UCSD-AML1 (cell line): ENCODE data around the gene NECAP2.

ENCODE experiments used
- DNase-seq: peaks from one replicate; lab custom pipeline; 2025; ENCODE audit not compliant: unreplicated experiment; lab: John Stamatoyannopoulos, UW

NECAP2 gene, protein sequence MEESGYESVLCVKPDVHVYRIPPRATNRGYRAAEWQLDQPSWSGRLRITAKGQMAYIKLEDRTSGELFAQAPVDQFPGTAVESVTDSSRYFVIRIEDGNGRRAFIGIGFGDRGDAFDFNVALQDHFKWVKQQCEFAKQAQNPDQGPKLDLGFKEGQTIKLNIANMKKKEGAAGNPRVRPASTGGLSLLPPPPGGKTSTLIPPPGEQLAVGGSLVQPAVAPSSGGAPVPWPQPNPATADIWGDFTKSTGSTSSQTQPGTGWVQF

DNA sequence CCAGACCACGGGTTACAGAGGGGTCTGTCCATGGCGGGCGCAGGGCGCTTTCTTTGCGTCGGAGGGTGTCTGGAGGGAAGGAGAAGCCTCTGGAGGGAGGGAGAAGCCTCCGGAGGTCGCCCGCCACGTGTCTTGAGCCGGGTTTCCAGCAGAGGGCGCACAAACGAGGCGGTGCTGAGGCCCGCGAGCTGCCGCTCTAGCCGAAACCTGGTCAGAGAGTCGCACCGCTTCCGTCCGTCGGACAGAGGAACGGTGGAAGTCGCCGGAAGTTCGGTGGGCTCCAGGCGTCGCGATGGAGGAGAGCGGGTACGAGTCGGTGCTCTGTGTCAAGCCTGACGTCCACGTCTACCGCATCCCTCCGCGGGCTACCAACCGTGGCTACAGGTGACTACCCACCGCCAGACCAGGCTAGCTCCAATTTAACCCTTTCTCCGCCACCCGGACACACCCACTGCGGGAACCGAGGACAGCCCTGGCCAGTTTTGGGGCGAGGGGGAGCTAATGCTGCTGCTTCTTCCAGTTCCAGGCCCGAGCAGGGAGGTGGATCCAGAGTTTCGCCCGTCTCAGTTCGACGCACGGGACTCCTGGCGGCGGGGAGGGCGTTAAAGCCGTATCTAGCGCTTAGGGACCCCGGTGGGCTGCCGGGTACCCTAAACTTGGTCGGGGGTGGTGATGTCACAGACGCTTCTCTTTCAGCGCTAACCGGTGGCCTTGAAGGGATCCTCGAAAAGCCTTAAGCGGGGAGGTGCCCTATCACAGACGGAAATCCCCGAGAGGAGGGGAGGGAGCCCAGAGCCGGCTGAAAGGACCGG is at the start of gene NECAP2:
Gene NECAP2 (plus strand): TSS at position 255 of the 812 bp plus-strand sequence. CDS start 38 bp downstream, at position 293.
- peak; percentile 94 for DNase-seq

DNA sequence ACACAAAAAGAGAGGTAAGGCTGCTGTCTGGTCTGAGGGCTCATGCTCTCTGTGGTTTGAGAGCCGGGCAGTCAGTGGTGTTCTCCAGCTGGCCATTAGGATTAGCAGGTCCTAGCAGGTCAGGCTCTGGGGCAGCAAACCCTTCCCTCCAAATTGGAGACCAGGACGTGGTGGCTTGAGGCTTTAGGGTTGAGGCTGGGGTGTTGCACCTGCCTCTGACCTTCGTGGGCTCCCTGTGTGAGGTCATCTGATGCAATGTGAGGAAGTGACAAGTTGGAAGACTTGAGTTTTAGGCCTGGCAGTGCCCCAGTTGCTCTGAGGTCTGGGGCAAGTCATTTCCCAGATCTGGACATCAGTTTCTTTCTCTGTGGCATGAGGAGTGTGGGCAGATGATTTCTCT is 49.1 kb upstream of the NECAP2 start:
- no peak for DNase-seq

DNA sequence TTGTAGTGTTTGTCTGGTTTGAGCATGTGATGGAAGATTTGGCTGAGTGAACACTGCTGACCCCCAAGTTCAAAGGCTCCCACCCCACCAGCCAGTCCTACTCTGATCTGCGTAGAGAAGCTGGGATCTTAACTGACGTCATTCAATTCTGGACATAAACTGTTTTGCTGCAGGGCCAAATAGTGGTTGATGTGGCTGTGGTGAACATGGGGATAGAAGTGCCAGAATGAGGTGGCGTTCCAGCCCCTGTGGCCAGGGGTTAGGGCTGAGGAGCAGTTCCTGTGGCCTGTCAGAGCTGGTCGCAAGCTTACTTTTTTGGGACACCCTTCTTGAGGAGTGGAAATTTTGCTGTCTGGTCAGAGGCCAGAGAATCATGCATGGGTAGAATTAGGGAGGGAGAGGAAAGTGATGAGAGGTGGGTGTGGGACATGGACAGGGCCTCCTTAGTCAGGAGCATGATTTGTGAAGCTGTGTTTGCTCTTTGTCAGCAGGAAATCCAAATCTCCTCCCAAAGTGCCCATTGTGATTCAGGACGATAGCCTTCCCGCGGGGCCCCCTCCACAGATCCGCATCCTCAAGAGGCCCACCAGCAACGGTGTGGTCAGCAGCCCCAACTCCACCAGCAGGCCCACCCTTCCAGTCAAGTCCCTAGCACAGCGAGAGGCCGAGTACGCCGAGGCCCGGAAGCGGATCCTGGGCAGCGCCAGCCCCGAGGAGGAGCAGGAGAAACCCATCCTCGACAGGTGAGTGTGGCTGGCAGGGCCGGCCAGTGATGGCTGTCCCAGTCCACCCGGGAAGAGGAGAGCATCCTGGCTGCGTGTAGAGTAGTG is 47.6 kb upstream of the NECAP2 start:
- DNase-seq = no peak

DNA sequence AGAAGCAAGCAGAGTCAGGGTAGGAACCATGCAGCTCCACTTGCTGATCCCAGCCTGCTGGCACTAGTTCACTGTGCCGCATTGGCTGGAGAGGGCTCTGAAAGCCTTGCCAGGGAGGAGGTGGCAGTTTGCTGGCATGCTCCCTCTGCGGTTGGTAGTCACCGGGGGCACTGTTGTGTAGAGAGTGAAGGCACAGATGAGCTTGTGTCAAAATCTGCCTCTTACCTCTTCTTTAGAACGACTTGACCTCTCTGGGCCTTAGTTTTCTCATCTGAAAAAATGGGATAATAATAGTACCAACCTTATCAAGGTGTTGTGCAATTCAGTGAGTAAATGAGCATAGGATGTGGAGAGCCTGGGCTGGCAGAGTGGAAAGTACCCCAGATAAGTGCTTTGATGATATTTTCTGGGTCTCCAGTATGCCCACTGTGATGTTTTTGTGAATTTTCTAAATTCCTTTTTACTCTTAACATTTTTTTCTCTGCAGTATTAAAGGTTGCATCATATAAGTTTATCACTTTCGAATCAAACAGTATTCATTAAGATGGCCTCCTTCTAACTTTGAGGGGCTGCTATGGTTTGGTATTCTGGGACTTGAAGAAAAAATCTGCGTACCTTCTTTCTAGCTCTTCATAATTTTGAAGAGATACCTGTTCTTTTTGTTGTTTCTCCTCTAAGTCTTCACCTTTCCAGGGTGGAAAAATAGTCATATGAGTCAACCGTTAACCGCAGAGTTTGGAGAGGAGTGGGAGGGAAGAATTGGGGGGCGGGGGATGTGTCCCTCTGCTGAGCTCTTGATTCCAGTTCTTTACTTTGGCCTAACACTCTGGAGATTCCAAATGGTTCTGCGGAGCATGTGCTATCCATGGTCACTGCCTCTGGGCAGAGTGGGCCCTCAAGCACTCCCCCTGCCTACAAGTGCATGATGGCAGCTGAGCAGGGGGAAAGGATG is 46.7 kb upstream of the NECAP2 start:
- no peak for DNase-seq

DNA sequence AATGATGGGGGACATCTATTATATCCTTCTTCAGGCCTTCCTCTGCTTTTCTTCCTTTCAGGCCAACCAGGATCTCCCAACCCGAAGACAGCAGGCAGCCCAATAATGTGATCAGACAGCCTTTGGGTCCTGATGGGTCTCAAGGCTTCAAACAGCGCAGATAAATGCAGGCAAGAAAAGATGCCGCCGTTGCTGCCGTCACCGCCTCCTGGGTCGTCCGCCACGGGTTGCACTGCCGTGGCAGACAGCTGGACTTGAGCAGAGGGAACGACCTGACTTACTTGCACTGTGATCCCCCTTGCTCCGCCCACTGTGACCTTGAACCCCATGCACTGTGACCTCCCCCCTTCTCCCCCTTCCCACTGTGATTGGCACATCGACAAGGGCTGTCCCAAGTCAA is 45.5 kb upstream of the NECAP2 start:
- DNase-seq = no peak

DNA sequence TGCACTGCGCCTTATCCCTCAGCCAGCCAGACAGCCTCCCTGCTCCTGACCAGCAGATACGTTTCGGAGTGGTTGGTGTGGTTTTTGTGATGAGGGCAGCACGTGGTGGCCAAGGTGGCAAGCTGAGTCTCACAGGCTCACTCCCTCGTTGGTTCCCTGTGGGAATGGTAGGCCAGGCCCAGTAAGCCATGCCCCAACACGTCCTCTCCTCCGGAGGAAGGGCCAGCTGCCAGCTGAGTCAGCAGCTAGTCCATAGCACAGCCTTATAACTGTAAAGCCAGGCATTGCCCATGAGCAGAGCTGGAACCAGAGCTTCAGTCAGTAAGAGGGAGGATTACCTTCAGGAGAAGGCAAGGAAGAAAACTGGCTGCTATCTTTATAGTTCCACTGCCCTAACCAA is 43.9 kb upstream of the NECAP2 start:
- DNase-seq = no peak

DNA sequence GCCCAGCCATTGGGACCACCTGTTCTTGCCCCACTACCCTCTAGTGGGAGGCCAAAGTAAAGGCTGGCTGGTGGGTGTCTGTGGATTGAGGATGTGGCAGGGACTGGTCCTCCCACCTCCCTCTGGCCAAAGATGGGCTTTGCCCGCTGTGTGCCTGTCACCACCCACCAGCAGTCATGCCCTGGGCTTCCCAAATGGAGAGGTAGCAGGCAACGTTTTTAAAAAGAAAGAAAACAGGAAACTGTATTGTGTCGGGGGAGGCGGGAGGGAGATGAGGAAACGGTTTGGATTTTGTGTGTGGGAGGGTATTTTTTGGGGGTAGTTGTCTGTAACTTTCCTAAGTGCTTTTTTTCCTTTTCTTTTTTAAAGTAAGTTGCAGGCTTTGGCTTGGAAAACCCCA is 43.4 kb upstream of the NECAP2 start:
- DNase-seq = no peak

DNA sequence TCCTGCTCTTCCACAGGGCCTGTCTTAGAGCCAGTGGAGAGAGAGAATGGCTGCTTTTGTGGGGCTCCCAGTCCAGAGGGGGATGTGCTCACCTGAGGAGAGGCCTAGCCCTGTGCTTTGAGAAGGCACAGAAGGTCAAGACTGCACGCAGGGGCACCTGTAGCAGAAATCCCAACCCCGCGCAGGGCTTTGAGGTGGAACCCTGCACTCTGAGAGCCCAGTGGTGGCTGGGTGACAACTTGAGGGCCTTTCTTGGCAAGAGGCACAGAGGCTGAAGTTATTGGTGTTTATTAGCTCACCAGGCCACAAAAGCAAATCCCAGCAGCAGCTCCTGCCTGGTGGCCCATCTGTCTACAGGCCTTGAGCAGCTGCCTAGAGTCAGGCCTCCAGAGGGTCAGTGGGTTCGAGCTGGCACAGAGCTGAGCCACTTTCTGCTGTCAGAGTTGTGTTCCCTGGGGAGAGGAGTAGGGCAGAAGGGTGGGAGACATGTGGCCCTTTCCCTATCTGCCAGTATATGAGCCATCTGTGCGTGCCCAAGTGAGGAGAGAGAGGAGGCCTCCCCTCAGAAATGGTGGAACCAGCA is 42.1 kb upstream of the NECAP2 start:
- no peak for DNase-seq

DNA sequence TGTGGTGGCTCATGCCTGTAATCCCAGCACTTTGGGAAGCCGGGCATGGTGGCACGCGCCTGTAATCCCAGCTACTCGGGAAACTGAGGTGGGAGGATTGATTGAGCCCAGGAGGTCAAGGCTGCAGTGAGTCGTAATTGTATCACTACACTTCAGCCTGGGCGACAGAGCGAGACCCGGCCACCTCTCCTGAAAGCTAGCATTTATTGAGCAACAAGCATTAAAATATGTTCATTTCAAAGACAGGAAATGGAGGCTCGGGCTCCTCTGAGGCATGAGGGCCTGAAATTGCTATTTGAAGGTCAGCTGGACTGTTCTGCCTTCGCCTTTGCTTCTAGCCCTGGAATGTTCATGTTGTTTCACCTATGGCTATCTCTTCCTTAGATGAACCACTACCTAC is 37.8 kb upstream of the NECAP2 start:
- no peak for DNase-seq

DNA sequence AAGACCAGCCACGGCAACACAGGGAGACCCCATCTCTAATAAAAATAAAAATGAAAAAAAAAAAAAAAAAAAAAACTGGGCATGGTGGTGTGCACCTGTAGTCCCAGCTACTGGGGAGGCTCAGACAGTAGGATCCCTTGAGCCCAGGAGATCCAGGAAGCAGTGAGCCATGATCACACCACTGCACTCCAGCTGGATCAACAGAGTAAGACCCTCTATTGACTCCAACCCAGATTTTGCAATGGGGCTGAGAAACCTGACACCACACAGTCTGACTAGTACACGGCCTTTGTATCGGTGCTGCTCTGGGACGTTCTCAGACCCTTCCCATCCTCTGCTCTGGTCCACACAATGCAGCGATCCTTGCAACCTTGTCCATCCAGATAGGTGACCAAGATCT is 35.1 kb upstream of the NECAP2 start:
- DNase-seq = no peak

DNA sequence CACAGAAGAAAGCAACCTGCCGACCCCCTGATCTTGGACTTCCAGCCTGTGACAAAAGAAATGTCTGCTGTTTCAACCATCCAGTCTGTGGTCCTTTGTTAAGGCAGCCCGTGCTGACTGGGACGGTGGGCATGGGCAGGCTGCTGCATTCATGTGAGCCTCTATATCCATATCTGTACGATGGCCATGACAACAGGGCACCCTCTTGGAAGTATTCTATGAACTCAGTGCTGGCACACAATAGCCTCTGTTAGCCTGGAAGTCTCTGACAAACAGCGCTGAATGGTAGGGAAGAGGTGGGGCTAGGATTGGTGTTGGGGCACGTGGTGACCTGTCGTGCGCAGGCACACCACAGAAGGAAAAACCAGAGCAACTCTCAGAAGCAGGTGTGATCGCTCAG is 33.7 kb upstream of the NECAP2 start:
- DNase-seq = no peak

DNA sequence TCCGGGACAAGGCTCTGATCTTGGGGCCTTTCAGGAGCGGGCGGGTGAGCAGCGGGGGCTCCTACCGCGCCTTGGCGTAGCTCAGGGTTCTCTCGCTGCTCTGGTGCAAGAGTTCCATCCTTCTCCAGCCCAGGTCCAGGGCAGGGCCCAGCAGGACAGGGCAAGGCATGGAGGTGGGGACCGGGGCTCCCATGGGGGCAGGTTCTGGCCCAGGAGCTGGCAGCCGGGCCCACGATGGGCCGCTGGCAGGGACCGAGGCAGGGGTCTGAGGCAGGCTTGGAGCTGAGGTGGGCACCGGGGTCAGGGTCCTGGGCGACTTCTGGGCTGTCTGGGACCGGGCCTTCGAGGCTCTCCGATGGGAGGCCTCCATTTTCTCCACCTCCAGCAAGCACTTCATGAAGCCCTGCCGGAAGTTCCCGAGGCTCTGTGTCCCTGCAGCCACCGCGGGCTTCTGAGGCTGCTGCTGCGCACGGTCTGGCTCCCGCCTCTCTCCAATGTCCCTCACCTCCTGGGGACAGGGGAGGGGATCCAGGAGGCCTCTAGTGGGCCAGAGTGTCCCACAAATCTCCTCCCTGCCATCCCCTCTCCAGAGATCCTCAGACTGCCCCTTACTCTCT is 30.9 kb upstream of the NECAP2 start:
- no peak for DNase-seq

DNA sequence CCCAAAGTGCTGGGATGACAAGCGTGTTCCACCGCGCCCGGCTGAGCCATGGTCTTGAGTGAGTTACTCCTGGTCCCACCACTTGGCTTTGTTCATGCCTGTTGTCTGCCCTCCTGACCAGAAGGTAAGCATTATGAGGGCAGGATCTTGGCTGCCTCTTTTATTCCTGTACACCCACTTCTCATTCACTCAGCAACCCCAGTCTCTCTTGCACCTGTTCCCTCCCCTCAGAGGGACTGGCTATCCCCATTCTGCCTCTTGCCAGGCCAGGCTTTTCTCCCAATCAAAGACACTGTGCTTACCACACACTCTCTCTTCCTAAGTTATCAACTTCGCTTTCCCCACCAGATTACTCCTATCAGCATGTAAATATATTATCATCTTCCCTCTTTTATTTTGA is 29.7 kb upstream of the NECAP2 start:
- no peak for DNase-seq

DNA sequence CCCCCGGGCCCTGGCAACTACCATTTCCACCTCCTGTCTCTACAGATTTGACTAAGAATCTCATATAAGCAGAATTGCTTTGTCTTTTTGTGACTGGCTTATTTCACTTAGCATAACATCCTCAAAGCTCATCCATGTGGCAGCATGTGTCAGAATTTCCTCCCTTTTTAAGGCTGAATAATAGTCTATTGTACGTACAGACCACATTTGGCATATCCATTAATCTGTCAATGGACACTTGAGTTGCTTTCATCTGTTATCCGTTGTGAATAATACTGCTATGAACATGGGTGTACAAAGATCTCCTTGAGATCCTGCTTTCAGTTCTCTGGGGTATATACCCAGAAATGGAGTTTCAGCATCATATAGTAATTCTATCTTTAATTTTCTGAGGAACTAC is 27.3 kb upstream of the NECAP2 start:
- DNase-seq = no peak

DNA sequence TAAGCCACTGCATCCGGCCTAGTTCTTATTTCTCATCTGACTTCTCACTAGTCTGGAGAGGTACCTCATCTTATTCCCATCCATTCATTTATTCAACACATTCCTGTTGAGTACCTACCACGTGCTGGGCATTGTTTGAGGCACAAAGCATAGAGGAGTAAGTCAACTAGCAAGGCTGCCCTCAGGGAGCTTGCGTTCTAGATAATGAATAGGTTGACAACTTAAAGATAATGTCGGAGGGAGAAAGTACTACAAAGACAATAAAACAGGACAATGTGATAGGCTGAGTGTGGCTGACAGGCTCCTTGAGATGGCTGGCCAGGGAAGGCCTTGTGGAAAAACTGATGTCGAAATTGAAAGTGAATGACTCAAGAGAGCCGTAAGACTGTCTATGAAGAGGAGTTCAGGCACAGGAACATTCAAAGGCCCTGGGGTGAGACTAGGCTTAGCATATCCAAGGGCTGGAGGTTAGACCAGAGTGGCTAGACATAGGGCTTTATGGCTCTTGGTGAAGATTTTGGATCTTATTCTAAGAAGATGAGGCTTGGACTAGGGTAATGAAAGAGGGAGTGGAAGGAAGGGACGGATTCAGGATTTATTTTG is 21.6 kb upstream of the NECAP2 start:
- DNase-seq = no peak

DNA sequence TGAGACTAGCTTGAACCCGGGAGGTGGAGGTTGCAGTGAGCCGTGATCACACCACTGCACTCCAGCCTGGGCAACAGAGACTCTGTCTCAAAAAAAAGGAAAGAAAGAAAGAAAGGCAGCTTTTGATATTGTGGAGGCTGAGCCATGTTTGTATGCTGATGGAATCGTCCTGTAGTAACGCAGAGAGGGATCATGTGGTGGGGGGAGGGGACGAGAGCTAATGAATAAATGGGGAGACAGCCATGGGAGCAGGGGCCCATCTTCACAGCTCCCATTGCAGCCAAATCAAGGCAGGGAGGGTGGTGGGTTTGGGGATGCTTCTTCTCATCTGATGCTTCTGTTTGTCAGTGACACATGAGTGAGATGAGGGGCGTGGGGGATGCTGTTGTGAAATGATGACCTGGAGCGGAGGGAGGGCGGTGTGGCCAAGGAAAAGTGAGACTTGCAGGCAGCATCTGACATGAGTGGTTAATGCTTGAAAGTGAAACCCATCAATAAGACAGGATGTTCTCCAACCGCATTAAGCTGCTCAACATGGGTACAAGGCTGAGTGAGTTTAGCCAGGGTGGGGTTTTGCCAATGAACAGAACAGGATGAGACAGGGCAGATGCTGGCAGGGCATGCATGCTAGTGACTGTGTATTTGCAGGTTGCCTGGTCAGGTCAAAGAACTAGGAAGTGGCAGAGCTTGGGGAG is 20.0 kb upstream of the NECAP2 start:
- DNase-seq = no peak

DNA sequence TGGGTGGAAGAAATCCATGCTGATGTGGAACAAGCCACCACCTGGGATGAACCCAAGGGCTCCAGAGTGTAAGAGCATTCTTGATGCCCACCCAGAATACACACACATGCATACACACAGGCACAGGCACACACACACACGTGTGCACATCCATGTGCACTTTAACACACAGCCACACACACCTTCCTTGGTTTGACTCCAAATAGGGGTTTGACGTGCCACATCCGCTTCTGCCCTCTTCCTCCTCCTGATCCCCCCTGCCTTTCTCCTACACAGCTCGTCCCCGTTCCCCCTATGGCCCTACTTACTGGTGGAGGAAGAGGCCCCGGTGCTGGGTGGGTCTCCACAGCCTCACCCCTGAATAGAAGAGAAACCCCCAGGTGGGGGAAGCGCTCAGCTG is 19.3 kb upstream of the NECAP2 start:
- no peak for DNase-seq

DNA sequence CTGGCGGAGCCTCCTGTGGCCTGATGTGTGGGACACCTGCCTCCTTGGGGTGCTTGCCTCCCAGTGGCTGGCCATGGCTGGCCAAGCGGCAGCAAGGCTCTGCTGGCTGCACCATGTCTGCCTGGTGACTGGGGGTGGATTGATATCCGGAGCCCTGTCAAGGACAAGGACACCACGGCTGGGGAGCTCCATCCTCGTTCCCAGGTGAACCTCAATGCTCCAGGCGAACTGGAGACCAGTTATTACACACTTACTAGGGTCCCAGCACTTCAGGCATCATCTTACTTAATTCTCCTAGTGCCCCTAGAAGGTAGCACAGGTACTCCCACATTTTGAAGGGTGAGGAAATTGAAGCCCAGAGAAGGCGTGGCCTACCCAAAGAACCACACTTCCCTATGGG is 18.5 kb upstream of the NECAP2 start:
- DNase-seq = no peak
